Measurements from ENCODE around the gene KCNIP4. TPM values are rescaled to one million over a fixed set of nuclear protein-coding genes. Genes with fewer than 3 reads are reported as not detected.

Gene KCNIP4
- total and polyA plus RNA-seq, 2 experiments from 2014 or later = 0.65 TPM; not detected in 1

DNA sequence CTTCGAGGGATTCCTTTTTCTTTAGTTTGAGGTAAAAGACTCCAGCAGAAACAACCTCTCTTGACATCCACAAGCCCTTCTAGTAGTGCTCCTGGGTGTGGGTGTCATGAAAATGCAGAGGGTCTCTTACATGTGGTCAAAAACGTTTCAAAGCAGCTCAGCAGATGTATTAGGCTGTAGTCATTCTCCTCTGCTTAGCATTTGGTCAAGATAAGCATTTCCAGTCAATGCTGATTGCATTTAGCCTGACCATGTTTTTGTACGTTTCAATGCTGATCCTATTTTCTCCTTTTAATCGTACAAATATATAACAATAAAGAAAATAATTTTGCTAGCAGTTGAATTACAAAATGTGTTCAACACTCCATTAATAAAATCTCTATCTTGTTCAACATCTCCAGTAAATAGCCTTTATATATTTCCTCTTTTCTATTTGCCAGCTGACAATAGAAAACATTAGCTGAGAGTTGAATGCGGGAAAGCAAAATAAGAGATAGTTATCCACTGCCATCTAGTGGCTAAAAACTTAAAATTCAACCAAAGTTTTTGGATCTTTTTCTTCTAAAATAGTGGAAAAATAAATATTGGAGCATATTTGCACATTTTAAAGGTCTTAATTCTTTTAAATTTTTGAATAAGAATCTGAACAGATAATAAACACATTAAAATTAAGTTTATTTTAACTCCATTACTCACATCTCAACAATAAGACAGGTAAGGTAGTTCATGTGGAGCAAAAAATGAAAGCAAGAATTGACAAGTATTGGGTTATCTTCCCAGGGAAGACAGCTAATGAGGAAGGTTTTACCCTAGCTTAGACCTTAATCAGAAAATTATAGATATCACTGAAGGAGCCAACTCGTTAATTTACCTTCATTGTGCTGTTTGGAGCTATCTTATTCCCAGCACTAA lies 1263.5 kb downstream of the KCNIP4 start:
- Histone ChIP-seq H3K27ac (no peak overlapping the region), H3K79me2 (ENCODE audit: insufficient read depth) (no peaks in the 10 kb centered on the region), H3K9me3 (ENCODE audit: low read depth) (no peaks in the 10 kb centered on the region), H3K27me3 (replicated peaks; ENCODE audit: insufficient read depth) (no peaks in the 10 kb centered on the region), H3K4me2 (ENCODE audit: unreplicated experiment) (no peak overlapping the region), H3K4me1 (ENCODE audit: insufficient read depth) (peaks cover 6% of the 10 kb centered on the region), H3K9ac (no peak overlapping the region), H2AFZ (no peak overlapping the region), H4K20me1 (ENCODE audit: insufficient read depth) (no peaks in the 10 kb centered on the region), H3K4me3 (no peak overlapping the region), H3K36me3 (ENCODE audit: low read depth) (no peaks in the 10 kb centered on the region), H3K9me2 (ENCODE audit: insufficient read depth) (no peaks in the 10 kb centered on the region), H3F3A (ENCODE audit: insufficient read depth) (peaks cover 6% of the 10 kb centered on the region; the same call in 1 of the 2 replicates)
- TF ChIP-seq EZH2 (IDR thresholded peaks at IDR 0.05; ENCODE audit: insufficient read depth, poor library complexity, severe bottlenecking) = no peak
- no peak for TF ChIP-seq EZH2phosphoT487 (IDR thresholded peaks at IDR 0.05; ENCODE audit: insufficient read depth, low read depth)
- 15% methylated on average over 6 of the region's 6 CpGs for WGBS, 2 experiments (ENCODE audit: low coverage in 1 of 2, low lambda C conversion rate in 2 of 2, missing lambda C conversion rate in 2 of 2)
- peak; percentile 61 for DNase-seq
- in situ Hi-C loops (cut with MboI) = loop anchor here (25.0 kb wide), 3 partner anchors 248 to 1998 kb away; no protein-coding TSS in a partner anchor

DNA sequence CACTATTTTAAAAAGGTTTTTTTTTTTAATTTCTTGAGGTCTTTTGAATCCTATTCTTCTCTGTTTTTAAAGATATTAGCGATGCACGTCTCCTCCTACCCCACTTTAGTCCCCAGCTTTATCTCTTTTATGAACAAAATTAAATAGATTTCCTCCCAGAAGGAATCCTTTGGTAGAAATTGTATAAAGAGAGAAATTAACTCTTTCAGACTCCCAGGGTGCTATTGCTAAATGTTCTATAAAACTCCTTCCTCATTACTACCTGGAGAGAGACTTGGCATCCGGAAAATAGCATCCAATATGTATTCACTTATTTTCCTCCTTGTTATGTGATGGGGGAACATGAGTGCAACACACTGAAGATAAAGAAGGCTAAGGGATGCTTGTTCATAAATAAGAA lies 1264.8 kb downstream of the KCNIP4 start:
- no peaks in the 10 kb centered on the region for H4K20me1 ChIP-seq (ENCODE audit: insufficient read depth)
- H3K9ac ChIP-seq = no peak overlapping the region
- no peak overlapping the region for H3K4me3 ChIP-seq
- no peak overlapping the region for H3K4me2 ChIP-seq (ENCODE audit: unreplicated experiment)
- H3K79me2 ChIP-seq (ENCODE audit: insufficient read depth) = no peaks in the 10 kb centered on the region
- no peaks in the 10 kb centered on the region for H3K36me3 ChIP-seq (ENCODE audit: low read depth)
- in situ Hi-C loops (cut with MboI) = loop anchor here (25.0 kb wide), 3 partner anchors 246 to 1996 kb away; no protein-coding TSS in a partner anchor
- 0 out of 2 replicates have a peak, but pooled peaks cover 8% of the 10 kb centered on the region for H3K27me3 ChIP-seq (replicated peaks; ENCODE audit: insufficient read depth)
- 82 to 92% methylated on average over 3 of the region's 3 CpGs for WGBS, 2 experiments (ENCODE audit: low coverage in 1 of 2, low lambda C conversion rate in 2 of 2, missing lambda C conversion rate in 2 of 2)
- H3K9me2 ChIP-seq (ENCODE audit: insufficient read depth) = no peaks in the 10 kb centered on the region
- no peak overlapping the region for H2AFZ ChIP-seq
- TF ChIP-seq EZH2 (IDR thresholded peaks at IDR 0.05; ENCODE audit: insufficient read depth, poor library complexity, severe bottlenecking) = no peak
- TF ChIP-seq EZH2phosphoT487 (IDR thresholded peaks at IDR 0.05; ENCODE audit: insufficient read depth, low read depth) = no peak
- no peaks in the 10 kb centered on the region for H3K9me3 ChIP-seq (ENCODE audit: low read depth)
- H3K4me1 ChIP-seq (ENCODE audit: insufficient read depth) = peaks cover 6% of the 10 kb centered on the region
- no peak overlapping the region for H3K27ac ChIP-seq
- DNase-seq = no peak
- peaks cover 6% of the 10 kb centered on the region; the same call in 1 of the 2 replicates for H3F3A ChIP-seq (ENCODE audit: insufficient read depth)

DNA sequence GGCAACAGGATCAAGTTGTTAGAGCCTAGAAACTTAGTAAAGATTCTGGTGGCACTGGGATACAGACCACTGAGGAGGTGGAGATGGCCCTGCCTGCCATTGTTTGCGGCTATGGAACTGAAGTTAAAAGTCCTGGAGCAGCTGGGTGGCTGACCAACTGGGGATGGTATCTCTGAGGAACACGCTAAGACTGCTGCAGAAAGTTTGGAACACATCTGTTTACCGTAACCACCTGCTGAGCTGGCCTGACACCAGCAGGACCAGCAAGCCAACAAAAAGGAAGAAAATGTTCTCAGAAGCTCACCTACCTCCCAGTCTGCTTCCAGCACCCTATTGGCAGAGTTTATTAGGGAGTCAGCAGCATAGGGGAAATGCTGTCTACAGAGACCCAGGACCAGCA lies 1265.7 kb downstream of the KCNIP4 start:
- TF ChIP-seq EZH2 (IDR thresholded peaks at IDR 0.05; ENCODE audit: insufficient read depth, poor library complexity, severe bottlenecking) = no peak
- no peak for TF ChIP-seq EZH2phosphoT487 (IDR thresholded peaks at IDR 0.05; ENCODE audit: insufficient read depth, low read depth)
- 49 to 55% methylated on average over 3 of the region's 3 CpGs for WGBS, 2 experiments (ENCODE audit: low coverage in 1 of 2, low lambda C conversion rate in 2 of 2, missing lambda C conversion rate in 2 of 2)
- H3K27ac ChIP-seq = no peak overlapping the region
- H3K27me3 ChIP-seq (replicated peaks; ENCODE audit: insufficient read depth) = peaks cover 8% of the 10 kb centered on the region; the same call in 1 of the 2 replicates
- no peaks in the 10 kb centered on the region for H3K79me2 ChIP-seq (ENCODE audit: insufficient read depth)
- in situ Hi-C loops (cut with MboI) = loop anchor here (25.0 kb wide), 3 partner anchors 246 to 1996 kb away; no protein-coding TSS in a partner anchor
- no peak overlapping the region for H3K4me3 ChIP-seq
- H3K9ac ChIP-seq = no peak overlapping the region
- H3K9me2 ChIP-seq (ENCODE audit: insufficient read depth) = no peaks in the 10 kb centered on the region
- H3K36me3 ChIP-seq (ENCODE audit: low read depth) = no peaks in the 10 kb centered on the region
- no peak overlapping the region for H2AFZ ChIP-seq
- no peaks in the 10 kb centered on the region for H4K20me1 ChIP-seq (ENCODE audit: insufficient read depth)
- H3K4me2 ChIP-seq (ENCODE audit: unreplicated experiment) = no peak overlapping the region
- H3K9me3 ChIP-seq (ENCODE audit: low read depth) = no peaks in the 10 kb centered on the region
- DNase-seq = no peak
- no peaks in the 10 kb centered on the region for H3F3A ChIP-seq (ENCODE audit: insufficient read depth)
- H3K4me1 ChIP-seq (ENCODE audit: insufficient read depth) = no peaks in the 10 kb centered on the region; the same call in 1 of the 2 replicates

DNA sequence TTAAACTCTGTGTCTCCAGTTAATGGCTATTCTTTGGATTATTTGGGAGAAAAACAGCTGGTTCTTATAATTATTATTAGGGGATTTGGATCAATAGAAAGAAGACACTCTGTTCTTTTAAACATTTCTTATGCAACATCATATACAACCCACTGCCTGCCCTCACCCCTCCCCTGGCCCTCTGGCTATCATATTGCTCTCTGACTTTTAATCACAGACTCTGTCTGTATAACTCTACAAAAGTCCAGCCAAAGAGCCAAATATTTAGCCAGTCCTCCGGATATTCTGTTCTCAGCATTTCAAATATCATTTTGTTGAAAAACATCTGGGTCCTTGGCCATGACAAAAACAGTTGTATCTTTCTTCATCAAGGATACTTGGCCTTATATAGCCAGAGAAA lies 1267.3 kb downstream of the KCNIP4 start:
- no peak overlapping the region for H3K9ac ChIP-seq
- DNase-seq = no peak
- H3K79me2 ChIP-seq (ENCODE audit: insufficient read depth) = no peaks in the 10 kb centered on the region
- H3K27ac ChIP-seq = no peak overlapping the region
- H3K4me1 ChIP-seq (ENCODE audit: insufficient read depth) = no peaks in the 10 kb centered on the region
- H3K27me3 ChIP-seq (replicated peaks; ENCODE audit: insufficient read depth) = peaks cover 18% of the 10 kb centered on the region
- H3F3A ChIP-seq (ENCODE audit: insufficient read depth) = no peaks in the 10 kb centered on the region
- no peak for TF ChIP-seq EZH2 (IDR thresholded peaks at IDR 0.05; ENCODE audit: insufficient read depth, poor library complexity, severe bottlenecking)
- TF ChIP-seq EZH2phosphoT487 (IDR thresholded peaks at IDR 0.05; ENCODE audit: insufficient read depth, low read depth) = no peak
- WGBS, 2 experiments (ENCODE audit: low coverage in 1 of 2, low lambda C conversion rate in 2 of 2, missing lambda C conversion rate in 2 of 2) = 0 to 2% methylated on average over 1 of the region's 1 CpG
- no peak overlapping the region for H3K4me3 ChIP-seq
- in situ Hi-C loops (cut with MboI) = loop anchor here (25.0 kb wide), 3 partner anchors 244 to 1994 kb away; no protein-coding TSS in a partner anchor
- no peaks in the 10 kb centered on the region for H3K36me3 ChIP-seq (ENCODE audit: low read depth)
- H3K9me2 ChIP-seq (ENCODE audit: insufficient read depth) = no peaks in the 10 kb centered on the region
- H3K4me2 ChIP-seq (ENCODE audit: unreplicated experiment) = no peak overlapping the region
- H3K9me3 ChIP-seq (ENCODE audit: low read depth) = no peaks in the 10 kb centered on the region
- no peaks in the 10 kb centered on the region for H4K20me1 ChIP-seq (ENCODE audit: insufficient read depth)
- no peak overlapping the region for H2AFZ ChIP-seq

All from GM23248 (cell line).